Pancreas (tissue), 10 donors: ENCODE results near the gene JAKMIP3. TPM values are rescaled to one million over a fixed set of nuclear protein-coding genes. Genes with fewer than 3 reads are reported as not detected.

Source experiments
- ATAC-seq, 4 donors: fragments of 200-7000 bp; cut with Tn5 transposase; one replicate each; pipeline versions ENCODE4 v1.8.0 to v1.9.1; 2020; ENCODE audit warnings: mild to moderate bottlenecking in 4 of 4, moderate library complexity in 4 of 4
- DNase-seq, 6 donors: peaks; one replicate each; pipeline ENCODE4 v3.0.0-alpha.2; 2020
- FAIRE-seq: peaks from 2 replicates; lab custom pipeline; 2012; peaks lifted over from hg19 to GRCh38; lab: Jason Lieb, UNC
- H3K27ac ChIP-seq, 4 donors: fragments of 200-600 bp; sonication (generic); 1 replicate in 3 of 4; 2 replicates in 1 of 4; pipeline versions ENCODE4 v1.5.0 to v1.8.0; 2020
- H3K27me3 ChIP-seq, 4 donors: fragments of 200-600 bp; one replicate each; pipeline ENCODE4 v1.8.0; 2021
- H3K36me3 ChIP-seq, 3 donors: fragments of 200-600 bp; sonication (generic) in 1 of 3; one replicate each; pipeline versions ENCODE4 v1.5.0 to v1.8.0; 2020 to 2021
- H3K4me1 ChIP-seq, 3 donors: fragments of 200-600 bp; one replicate each; pipeline ENCODE4 v1.8.0; 2021
- H3K4me3 ChIP-seq, 4 donors: fragments of 200-600 bp; sonication (generic) in 2 of 4; one replicate each; pipeline versions ENCODE4 v1.5.0 to v1.8.0; 2020 to 2021
- H3K9me3 ChIP-seq, 4 donors: fragments of 200-600 bp; one replicate each; pipeline ENCODE4 v1.8.0; 2021
- WGBS, 2 donors: extraction: QIAGEN DNeasy Blood & Tissue Kit; methylation state at CpG; one replicate each; pipeline ENCODE4 v1.1.7; 2013; 5-methylcytosine and 5-hydroxymethylcytosine counted together
- intact Hi-C, 3 donors: fragments of 100-400 bp; cut with DNase I; formaldehyde crosslinking; loops; one replicate each; pipeline versions ENCODE4 v1.11.1 to v1.14.2; 2022
- polyA plus RNA-seq, 2 donors: library from polyadenylated mRNA; stranded (reverse); fragments of 200-250 nt; gene quantifications; one replicate each; pipeline ENCODE4 v1.2.3, GENCODE V29; 2013
- total RNA-seq, 6 donors: library from RNA; stranded (reverse); fragmentation: NEBNext Ultra II Directional in 4 of 6; extraction: Animal tissue kit (Norgen Biotek cat#: 25700) in 4 of 6; gene quantifications; one replicate each; pipeline versions ENCODE4 v1.2.1 to v1.2.4, GENCODE V29; 2021 to 2023
- TF ChIP-seq, protein P1 (sequence below), 4 donors: fragments of 200-600 bp; sonication (generic) in 3 of 4; IDR thresholded peaks; one replicate each; pipeline versions ENCODE4 v1.5.0 to v1.8.0; 2021; ENCODE audit warnings: antibody characterized with exemption in 4 of 4
- donor health status: healthy with polysubstance abuse.
- donor health status: DM: no; HTN: no; CAD: no; lungs with moderate emphysema.
- donor health status: DM: no; HTN: no; CAD: no.
- donor health status: control.
- donor health status: control.
- donor health status: Bipolar disorder and iron deficiency.
- donor health status: DM: yes; HTN: yes; CAD: no.
- donor health status: DM: no; HTN: no; CAD: no.
- donor health status: DM: no; HTN: no; CAD: no.
- donor health status: DM: yes; HTN: yes; CAD: no.

The JAKMIP3 gene
- total and polyA plus RNA-seq, 8 donors: 0.19 to 1.4 (median 0.33) TPM

DNA sequence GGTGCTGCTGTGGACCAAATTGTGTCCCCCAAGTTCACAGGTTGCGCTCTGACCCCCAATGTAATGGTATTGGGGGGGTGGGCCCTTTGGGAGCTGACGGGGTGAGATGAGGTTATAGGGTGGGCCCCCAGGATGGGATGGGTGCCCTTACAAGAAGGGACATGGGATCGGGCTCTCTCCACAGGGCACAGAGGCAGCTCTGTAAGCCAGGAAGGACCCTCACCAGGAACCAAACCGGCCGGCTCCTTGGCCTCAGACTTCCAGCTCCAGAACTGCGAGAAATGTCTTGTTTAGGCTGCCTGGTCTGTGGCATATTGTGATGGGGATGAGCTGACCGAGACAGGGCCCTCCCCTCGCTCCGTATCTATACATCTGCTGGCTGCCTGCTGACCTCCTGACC, 25.7 kb upstream of the JAKMIP3 start:
- no peak for FAIRE-seq
- Histone ChIP-seq H3K27ac (no peak overlapping the region), H3K9me3 (no peaks in the 10 kb centered on the region), H3K27me3 (no peaks in the 10 kb centered on the region), H3K36me3 (no peaks in the 10 kb centered on the region), H3K4me3 (no peak overlapping the region), H3K4me1 (no peaks in the 10 kb centered on the region)
- TF ChIP-seq, protein P1, sequence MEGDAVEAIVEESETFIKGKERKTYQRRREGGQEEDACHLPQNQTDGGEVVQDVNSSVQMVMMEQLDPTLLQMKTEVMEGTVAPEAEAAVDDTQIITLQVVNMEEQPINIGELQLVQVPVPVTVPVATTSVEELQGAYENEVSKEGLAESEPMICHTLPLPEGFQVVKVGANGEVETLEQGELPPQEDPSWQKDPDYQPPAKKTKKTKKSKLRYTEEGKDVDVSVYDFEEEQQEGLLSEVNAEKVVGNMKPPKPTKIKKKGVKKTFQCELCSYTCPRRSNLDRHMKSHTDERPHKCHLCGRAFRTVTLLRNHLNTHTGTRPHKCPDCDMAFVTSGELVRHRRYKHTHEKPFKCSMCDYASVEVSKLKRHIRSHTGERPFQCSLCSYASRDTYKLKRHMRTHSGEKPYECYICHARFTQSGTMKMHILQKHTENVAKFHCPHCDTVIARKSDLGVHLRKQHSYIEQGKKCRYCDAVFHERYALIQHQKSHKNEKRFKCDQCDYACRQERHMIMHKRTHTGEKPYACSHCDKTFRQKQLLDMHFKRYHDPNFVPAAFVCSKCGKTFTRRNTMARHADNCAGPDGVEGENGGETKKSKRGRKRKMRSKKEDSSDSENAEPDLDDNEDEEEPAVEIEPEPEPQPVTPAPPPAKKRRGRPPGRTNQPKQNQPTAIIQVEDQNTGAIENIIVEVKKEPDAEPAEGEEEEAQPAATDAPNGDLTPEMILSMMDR (IDR thresholded peaks at IDR 0.05): no peak
- ATAC-seq: no peak
- intact Hi-C loops: no loop called here
- WGBS, 2 donors: 76 to 80% methylated on average over 9 of the region's 9 CpGs
- no peak for DNase-seq

DNA sequence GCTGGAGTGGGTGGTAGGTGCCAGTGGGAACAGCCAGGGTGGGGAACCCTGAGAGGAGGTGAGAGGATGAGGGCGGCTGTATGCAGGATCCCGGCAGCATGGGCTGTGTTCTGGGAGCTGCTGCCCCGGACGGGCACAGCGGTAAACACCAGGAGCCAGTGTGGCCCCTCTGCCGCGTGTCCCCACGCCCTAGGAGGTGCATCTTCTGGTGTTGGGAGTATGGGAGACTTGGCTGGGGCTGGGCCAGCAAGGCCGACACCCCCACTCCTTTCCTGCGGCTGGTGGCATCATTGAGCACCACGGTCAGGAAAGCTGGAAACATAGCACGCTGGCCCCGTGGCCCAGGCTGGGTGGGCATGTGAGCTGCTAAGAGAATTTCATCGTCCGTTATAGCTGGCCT, 24.4 kb upstream of the JAKMIP3 start:
- no peaks in the 10 kb centered on the region for H3K27me3 ChIP-seq
- no peak overlapping the region for H3K4me3 ChIP-seq
- intact Hi-C loops: no loop called here
- no peak overlapping the region for H3K27ac ChIP-seq
- no peak for DNase-seq
- no peaks in the 10 kb centered on the region for H3K9me3 ChIP-seq
- no peak for FAIRE-seq
- ATAC-seq: no peak
- no peaks in the 10 kb centered on the region for H3K4me1 ChIP-seq
- TF ChIP-seq, protein P1 (IDR thresholded peaks at IDR 0.05): no peak
- 77 to 88% methylated on average over 15 of the region's 15 CpGs for WGBS, 2 donors
- no peaks in the 10 kb centered on the region for H3K36me3 ChIP-seq

DNA sequence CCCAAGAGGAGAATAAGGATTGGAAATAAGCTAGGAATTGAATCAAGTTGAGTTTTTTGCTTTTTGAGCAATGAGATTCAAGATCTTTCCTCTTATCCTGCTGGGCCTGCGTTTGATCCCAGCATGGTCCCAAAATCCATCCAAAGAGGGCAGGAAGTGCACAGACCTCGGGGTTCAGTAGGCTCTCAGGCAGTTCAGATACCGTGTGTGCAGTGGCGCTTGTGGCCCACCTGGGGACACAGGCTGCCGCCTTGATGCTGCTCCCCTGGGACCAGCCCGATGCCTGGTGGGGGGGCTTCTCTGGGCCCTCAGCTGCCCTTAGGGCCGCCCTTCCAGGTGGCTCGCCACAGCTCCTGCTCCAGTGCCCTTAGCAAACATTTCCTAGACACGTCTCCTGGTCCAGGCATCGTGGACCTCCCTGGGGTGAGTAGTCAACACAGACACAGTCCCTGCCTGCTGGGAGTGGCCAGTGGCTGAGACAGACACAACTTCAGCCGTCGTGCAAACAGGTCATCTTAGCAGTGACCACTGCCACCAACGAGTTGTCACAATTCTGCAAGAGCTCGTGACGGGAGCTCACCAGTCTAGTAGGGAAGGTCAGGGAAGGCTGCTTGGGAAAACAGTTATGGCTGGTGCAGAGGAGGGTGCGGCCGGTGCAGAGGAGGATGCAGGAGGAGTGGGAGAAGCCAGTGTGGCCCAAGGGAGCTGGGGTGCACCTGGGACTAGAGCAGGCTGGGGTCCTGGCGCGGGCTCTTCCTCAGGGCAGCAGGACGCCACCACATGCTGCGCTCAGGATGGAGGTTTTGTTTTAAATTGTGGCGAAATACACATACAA, 21.7 kb upstream of the JAKMIP3 start:
- 45 to 49% methylated on average over 22 of the region's 22 CpGs for WGBS, 2 donors
- no peak overlapping the region for H3K4me3 ChIP-seq
- no peaks in the 10 kb centered on the region for H3K4me1 ChIP-seq
- intact Hi-C loops: no loop called here
- TF ChIP-seq, protein P1 (IDR thresholded peaks at IDR 0.05): no peak
- FAIRE-seq: no peak
- H3K27ac ChIP-seq: no peak overlapping the region
- H3K27me3 ChIP-seq: no peaks in the 10 kb centered on the region
- DNase-seq: no peak
- no peaks in the 10 kb centered on the region for H3K9me3 ChIP-seq
- no peaks in the 10 kb centered on the region for H3K36me3 ChIP-seq
- peak in 1 of 4 donors; percentile 9 for ATAC-seq

DNA sequence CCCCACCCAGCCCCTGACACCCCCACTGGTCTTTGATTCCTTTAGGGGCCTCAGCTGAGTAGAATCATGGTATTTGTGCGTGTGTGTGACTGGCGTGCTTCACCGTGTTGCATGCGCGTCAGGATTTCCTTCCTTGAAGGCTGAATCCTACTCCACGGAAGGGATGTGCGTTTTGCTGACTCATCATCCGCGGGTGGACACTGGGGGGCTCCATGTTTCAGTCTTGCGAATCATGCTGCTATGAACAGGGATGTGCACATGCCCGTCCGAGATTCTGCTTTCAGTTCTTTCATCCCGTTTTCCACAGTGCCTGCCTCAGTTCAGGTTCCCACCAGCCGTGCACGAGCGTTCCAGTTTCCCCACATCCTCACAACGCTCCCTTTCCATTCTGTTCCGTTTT, 20.9 kb upstream of the JAKMIP3 start:
- DNase-seq: no peak
- H3K4me1 ChIP-seq: no peaks in the 10 kb centered on the region
- no peak overlapping the region for H3K27ac ChIP-seq
- no peak for ATAC-seq
- H3K9me3 ChIP-seq: no peaks in the 10 kb centered on the region
- no peak overlapping the region for H3K4me3 ChIP-seq
- WGBS, 2 donors: 69 to 80% methylated on average over 18 of the region's 18 CpGs
- intact Hi-C loops: no loop called here
- H3K36me3 ChIP-seq: no peaks in the 10 kb centered on the region
- TF ChIP-seq, protein P1 (IDR thresholded peaks at IDR 0.05): no peak
- H3K27me3 ChIP-seq: no peaks in the 10 kb centered on the region
- no peak for FAIRE-seq

DNA sequence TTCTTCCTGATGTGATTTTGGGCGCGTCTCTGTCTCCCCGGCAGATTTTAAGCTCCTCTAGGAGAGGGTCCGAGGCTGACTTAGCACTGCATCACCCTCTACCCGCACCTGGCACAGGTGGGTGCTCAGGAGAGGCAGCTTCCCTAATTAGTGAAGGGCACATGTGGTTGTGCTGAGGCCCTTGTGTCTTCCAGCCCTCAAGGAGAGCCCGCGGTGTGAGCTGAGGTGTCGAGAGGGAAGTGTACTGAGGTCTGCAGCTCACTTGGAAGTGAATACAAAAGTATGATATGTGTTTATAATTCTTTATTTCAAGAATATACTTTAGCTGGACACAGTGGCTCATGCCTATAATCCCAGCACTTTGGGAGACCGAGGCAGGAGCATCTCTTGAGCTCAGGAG, 20.4 kb upstream of the JAKMIP3 start:
- intact Hi-C loops: no loop called here
- H3K9me3 ChIP-seq: no peaks in the 10 kb centered on the region
- TF ChIP-seq, protein P1 (IDR thresholded peaks at IDR 0.05): no peak
- DNase-seq (no peak), ATAC-seq (no peak), FAIRE-seq (no peak)
- no peaks in the 10 kb centered on the region for H3K36me3 ChIP-seq
- no peak overlapping the region for H3K27ac ChIP-seq
- 80 to 86% methylated on average over 9 of the region's 9 CpGs for WGBS, 2 donors
- no peaks in the 10 kb centered on the region for H3K27me3 ChIP-seq
- H3K4me1 ChIP-seq: no peaks in the 10 kb centered on the region
- no peak overlapping the region for H3K4me3 ChIP-seq
